GM10266 (cell line): ENCODE results near the gene FAM78A.
"Not testable (repeated sequence)": the region's sequence is repeated elsewhere in the genome, so short reads cannot be mapped to it uniquely, and the experiment has no call there.

Experiments used
- DNase-seq: peaks from one replicate; pipeline ENCODE4 v3.0.0; 2012; ENCODE audit errors: extremely low spot score
- CTCF ChIP-seq: IDR thresholded peaks from 2 replicates; pipeline ENCODE4 v1.5.1; 2012; ENCODE audit warnings: mild to moderate bottlenecking, low read depth; ENCODE audit not compliant: control insufficient read depth, insufficient read depth; ENCODE audit errors: missing control alignments

The FAM78A gene

GRCh38 chr9:131275332-131276093, 797 bp downstream of the FAM78A start:
- TF ChIP-seq CTCF: peak; percentile 59
- peak; percentile 65 for DNase-seq

GRCh38 chr9:131274674-131275331, 1.5 kb downstream of the FAM78A start:
- peak; percentile 64 for DNase-seq
- no peak for TF ChIP-seq CTCF

- TF ChIP-seq CTCF: no peak
- DNase-seq: no peak
These were observed 2.2 kb downstream of the FAM78A start for GRCh38 chr9:131273856-131274673.

GRCh38 chr9:131273146-131273855, 3.0 kb downstream of the FAM78A start:
- no peak for DNase-seq
- TF ChIP-seq CTCF: peak; percentile 36

- no peak for TF ChIP-seq CTCF
- DNase-seq: no peak
These were observed 4.1 kb downstream of the FAM78A start for GRCh38 chr9:131272212-131272611.

GRCh38 chr9:131271506-131271931, 4.8 kb downstream of the FAM78A start:
- DNase-seq: no peak
- TF ChIP-seq CTCF: no peak

- not testable (repeated sequence) for DNase-seq
These were observed 5.4 kb downstream of the FAM78A start for GRCh38 chr9:131271016-131271273.
